GM21447 (cell line): ENCODE measurements around the gene BABAM1.

Experiments
- ATAC-seq: cut with Tn5 transposase; IDR thresholded peaks from one replicate; pipeline ENCODE4 v1.9.1; 2021; ENCODE audit not compliant: unreplicated experiment

BABAM1 gene

GRCh38 chr19:17243211-17243829 lies 23.9 kb upstream of the BABAM1 start:
- ATAC-seq, result no peak

GRCh38 chr19:17243830-17244617 lies 23.2 kb upstream of the BABAM1 start:
- no peak for ATAC-seq

GRCh38 chr19:17244618-17245534 lies 22.4 kb upstream of the BABAM1 start:
- no peak for ATAC-seq

GRCh38 chr19:17245535-17245984 lies 21.7 kb upstream of the BABAM1 start, which contains the start of gene NR2F6:
TSS of gene NR2F6 (minus strand) at chr19:17245919. CDS start at chr19:17245220, 699 bp downstream.
- ATAC-seq, result peak; percentile 14

- ATAC-seq, result peak; percentile 10
These were observed 20.4 kb upstream of the BABAM1 start for GRCh38 chr19:17246681-17247425.

- ATAC-seq, result no peak
These were observed 19.0 kb upstream of the BABAM1 start for GRCh38 chr19:17248011-17248776.

- no peak for ATAC-seq
These were observed 17.2 kb upstream of the BABAM1 start for GRCh38 chr19:17249887-17250548.

DNA sequence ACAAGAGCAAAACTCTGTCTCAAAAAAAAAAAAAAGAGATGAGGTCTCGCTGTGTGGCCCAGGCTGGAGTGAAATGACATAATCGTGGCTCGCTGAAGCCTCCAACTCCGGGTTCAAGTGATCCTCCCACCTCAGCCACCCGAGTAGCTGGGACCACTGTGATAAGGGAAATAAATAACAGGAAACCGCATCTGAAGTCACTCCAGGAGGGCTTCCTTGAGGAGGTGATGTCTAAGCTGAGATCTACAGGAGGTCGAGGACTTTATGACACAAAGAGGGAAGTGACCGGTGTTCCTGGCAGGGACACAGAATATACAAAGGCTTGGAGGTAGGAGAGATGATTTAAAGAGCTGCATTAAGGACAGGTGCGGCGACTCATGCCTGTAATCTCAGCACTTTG lies 12.6 kb upstream of the BABAM1 start:
- ATAC-seq, result no peak

- no peak for ATAC-seq
These were observed 12.1 kb upstream of the BABAM1 start for GRCh38 chr19:17255150-17255621.

DNA sequence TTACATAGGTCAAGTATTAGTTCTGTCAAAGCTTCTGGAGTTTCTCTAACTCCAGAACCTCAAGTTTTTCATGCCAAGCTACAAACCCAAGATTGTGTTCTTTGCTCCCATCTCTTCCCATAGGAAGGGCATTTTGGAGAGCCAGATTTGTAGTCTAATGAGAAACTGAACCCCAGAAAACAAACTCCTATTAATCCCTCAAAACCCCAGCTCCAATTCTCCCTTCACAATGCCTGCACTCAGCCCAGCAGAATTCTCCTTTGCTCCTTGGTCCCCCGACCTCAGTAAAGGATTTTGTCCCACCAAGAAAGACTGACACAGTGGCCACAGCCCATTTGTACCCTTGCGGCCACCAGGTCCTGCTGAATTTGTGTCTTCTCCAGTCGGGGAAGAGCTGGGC lies 11.1 kb upstream of the BABAM1 start:
- no peak for ATAC-seq

DNA sequence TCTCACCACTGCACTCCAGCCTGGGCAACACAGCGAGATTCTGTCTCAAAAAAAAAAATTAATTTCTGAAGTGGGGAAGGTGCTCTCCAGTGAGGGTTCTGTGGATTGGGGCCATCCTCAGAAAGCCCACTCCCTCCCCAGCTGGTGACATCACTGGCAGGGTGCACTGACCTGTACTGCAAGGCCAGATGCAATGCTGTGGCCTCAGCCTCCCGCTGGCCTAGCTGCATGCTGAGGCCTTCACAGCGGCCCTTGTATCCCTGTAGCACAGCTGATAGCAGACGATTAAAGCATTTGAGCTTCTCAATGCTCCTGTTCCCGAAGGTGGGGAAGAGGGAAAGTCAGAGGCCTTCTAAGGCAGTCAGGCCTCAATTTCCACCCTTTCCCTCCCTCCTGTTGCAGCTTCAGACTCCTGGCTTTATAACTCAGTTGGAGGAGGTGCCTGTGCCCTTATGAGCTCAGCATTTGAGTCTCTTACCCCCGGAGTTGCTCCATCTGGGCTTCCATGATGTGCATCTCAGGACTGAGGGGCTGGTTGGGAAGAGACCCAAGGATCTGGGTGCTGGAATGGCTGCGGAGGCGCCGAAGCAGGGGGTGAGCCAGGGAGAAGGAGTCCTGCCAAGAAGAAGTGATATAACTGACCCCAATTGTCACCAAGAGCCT lies 8.0 kb upstream of the BABAM1 start:
- ATAC-seq, result no peak

DNA sequence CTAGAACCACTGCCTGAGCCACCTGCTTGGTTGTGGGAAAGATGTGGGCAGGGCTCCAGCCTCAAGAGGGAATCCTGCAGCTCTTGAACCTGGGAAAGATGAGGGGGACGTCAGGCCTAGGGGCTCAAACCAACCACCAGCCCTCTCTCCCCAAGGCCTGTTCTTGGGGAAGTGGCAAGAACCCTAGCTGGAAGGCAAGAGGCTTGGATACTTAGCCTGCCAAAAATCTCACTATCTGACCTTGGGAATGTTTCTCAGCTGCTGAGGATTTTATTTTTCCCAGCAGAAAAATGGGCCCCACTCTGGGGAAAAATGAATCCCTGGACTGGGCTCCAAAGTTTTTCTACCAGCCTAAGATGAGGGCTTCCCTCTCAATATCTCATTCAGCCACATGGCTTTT lies 7.3 kb upstream of the BABAM1 start:
- ATAC-seq, result no peak

DNA sequence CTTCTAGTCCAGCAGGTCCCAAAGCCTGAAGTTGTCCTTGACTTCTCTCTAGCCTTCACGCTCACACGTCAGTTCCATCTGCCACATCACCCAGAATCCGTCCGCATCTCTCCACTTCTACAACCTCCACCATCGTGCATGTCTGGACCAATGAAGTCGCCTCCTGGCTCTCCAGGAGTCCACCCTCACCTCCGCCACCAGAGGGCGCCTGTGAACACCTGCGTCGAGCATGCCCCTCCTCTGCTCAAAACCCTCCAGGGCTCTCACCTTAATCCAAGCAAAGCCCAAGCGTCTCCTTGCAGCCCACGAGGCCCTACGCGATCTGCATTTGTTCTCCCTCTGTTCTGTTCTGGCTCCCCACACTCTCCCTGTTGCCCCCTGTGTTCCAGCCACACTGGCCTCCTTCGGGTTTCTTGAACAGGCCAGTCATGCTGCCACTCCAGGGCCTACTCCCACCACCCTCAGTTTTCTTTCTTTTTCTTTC lies 6.4 kb upstream of the BABAM1 start:
- peak; percentile 72 for ATAC-seq

DNA sequence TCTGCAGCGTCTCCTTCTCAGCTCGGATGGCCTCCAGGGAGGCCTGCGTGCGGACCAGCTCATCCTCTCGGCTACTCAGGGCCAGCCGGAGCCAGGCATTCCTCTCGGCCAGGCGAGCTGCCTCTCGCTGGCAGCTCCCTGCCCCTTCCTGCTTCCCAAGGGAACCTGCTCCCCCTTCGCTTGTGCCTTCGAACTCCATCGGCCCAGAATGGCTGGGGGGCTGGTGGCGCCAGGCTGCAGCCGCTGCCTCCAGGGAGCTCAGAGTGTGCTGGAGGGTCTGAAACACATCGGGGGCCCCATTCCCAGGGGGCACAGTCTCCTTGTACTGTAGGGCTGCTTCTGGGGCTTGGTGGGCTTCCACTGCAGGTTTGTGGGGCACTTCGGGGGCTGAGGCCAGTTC lies 4.7 kb upstream of the BABAM1 start:
- ATAC-seq, result no peak

DNA sequence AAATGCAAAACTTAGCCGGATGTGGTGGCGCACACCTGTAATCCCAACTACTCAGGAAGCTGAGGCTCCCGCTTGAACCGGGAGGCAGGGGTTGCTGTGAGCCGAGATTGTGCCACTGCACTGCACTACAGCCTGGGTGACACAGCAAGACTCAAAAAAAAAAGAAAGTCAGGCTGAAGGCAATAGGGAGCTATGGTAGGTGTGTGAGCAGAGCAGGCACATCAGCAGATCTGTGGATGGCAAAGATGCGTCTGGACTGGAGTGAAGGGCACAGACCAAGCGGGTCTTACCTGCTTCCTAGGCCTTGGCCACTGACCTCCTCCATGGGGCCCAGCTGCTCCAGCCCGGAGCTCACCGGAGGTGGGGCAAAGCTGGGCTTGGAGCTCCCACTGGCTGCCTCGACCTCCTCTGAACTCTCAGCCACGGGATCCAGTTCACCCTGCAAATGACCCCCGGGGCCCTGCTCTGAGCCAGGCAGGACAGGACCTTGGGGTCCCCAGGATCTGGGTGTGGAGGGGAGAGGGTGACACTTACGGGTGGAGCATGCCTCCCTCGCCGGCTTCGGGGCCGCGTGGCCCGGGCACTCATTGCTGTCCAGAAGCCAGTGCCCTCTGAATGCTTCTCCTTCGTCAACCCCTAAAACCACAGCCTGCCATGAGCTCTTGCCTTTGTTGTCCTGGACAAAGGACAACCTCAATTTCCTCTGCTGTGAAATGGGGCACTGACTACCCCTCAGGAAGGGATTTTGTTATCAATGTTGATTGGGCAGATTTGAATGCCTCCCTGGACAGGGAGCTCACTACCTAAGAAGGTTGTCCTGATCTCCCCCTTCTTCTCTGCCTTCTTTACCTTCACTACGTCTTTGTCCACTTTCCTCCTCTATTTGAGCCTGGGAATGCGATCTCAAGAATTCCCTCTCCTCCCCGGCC lies 3.3 kb upstream of the BABAM1 start:
- no peak for ATAC-seq

DNA sequence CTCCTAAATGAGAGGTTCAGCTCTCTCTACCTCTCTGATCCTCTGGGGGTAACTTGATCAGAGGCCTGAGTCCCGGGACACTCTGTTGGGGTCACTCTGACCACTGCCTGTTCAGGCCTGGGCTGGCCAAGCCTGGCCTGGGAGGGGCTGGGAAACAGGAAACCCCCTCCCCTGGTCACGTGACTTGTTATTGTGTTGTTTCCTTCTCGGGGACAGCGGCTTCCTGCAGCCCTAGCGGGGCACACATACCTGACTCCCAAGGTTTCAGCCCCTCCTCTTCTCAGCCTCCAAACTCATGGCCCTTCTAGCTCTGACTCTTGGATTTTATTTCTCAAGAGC lies 2.6 kb upstream of the BABAM1 start, which contains the start of gene USHBP1:
Gene USHBP1, minus strand, starts transcription at position 105 of the 339 bp plus-strand sequence. CDS start 446 bp downstream, outside the sequence.
- no peak for ATAC-seq

GRCh38 chr19:17266026-17266425 lies 1.2 kb upstream of the BABAM1 start:
- ATAC-seq, result no peak

DNA sequence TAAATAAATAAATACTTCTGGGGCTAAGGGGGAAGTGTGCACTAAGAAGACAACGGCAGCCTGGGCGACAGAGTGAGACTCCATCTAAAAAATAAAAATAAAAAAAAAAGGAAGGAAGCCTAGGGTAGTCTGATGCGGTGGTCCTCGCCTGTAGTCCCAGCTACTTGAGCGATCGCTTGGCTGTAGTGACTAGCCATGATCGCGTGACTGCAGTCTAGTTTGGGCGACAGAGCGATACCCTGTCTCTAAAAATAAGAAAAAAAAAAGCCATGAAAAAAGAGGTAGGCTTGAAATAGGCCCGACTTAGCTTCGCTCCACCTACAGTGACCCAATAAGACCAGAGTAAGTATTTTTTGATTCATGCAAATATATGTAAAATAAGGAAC lies 661 bp upstream of the BABAM1 start:
- no peak for ATAC-seq
